ENCODE measurements around the gene BCAS3.
"Not testable (repeated sequence)": the region's sequence is repeated elsewhere in the genome, so short reads cannot be mapped to it uniquely, and the experiment has no call there.

BCAS3 gene

GRCh38 chr17:61418449-61418848, 740.8 kb downstream of the BCAS3 start:
- peak in 2 of 3 donors; percentile 48 to 68 for DNase-seq

- no peak for DNase-seq
Measured at GRCh38 chr17:61419496-61420046, 741.9 kb downstream of the BCAS3 start.

GRCh38 chr17:61420052-61420451, 742.4 kb downstream of the BCAS3 start:
- DNase-seq, result no peak

- DNase-seq, result no peak
Measured at GRCh38 chr17:61420745-61421398, 743.2 kb downstream of the BCAS3 start.

GRCh38 chr17:61421460-61421859, 743.8 kb downstream of the BCAS3 start:
- no peak for DNase-seq

GRCh38 chr17:61422116-61422799, 744.6 kb downstream of the BCAS3 start:
- no peak for DNase-seq

GRCh38 chr17:61422869-61423268, 745.2 kb downstream of the BCAS3 start:
- DNase-seq, result no peak

GRCh38 chr17:61423967-61424649, 746.5 kb downstream of the BCAS3 start:
- no peak for DNase-seq

- DNase-seq, result no peak
Measured at GRCh38 chr17:61425682-61426481, 748.2 kb downstream of the BCAS3 start.

- no peak for DNase-seq
Measured at GRCh38 chr17:61426482-61427304, 749.0 kb downstream of the BCAS3 start.

GRCh38 chr17:61427567-61427966, 749.9 kb downstream of the BCAS3 start:
- DNase-seq, result no peak

GRCh38 chr17:61429274-61429673, 751.6 kb downstream of the BCAS3 start:
- DNase-seq, result no peak

GRCh38 chr17:61429831-61430230, 752.2 kb downstream of the BCAS3 start:
- not testable (repeated sequence) for DNase-seq

GRCh38 chr17:61431594-61432311, 754.1 kb downstream of the BCAS3 start:
- DNase-seq, result no peak

GRCh38 chr17:61436273-61436672, 758.6 kb downstream of the BCAS3 start:
- no peak for DNase-seq

GRCh38 chr17:61436995-61437704, 759.5 kb downstream of the BCAS3 start:
- DNase-seq, result no peak

GRCh38 chr17:61440697-61441096, 763.0 kb downstream of the BCAS3 start:
- DNase-seq, result no peak

- DNase-seq, result not testable (repeated sequence)
Measured at GRCh38 chr17:61441507-61441906, 763.9 kb downstream of the BCAS3 start.

GRCh38 chr17:61442136-61442775, 764.6 kb downstream of the BCAS3 start:
- DNase-seq, result no peak

Measured in suppressor macrophage treated with lipopolysaccharide for 1 hour (primary cell).